Type B pancreatic cell (in vitro differentiated cells): ENCODE data around the gene UTS2R. TPM values are rescaled to one million over a fixed set of nuclear protein-coding genes. Genes with fewer than 3 reads are reported as not detected.

Source experiments
- DNase-seq: peaks from one replicate; pipeline ENCODE4 v3.0.0; 2021; ENCODE audit warnings: mixed read lengths; ENCODE audit not compliant: unreplicated experiment; ENCODE audit errors: extremely low spot score
- H3K27ac Mint-ChIP-seq: 2 replicates; pipeline ENCODE4 v1.8.0; 2021; ENCODE audit warnings: mild to moderate bottlenecking, mixed read lengths
- H3K27me3 Mint-ChIP-seq: 2 replicates; pipeline ENCODE4 v1.8.0; 2021; ENCODE audit warnings: mixed read lengths
- H3K36me3 Mint-ChIP-seq: 2 replicates; pipeline ENCODE4 v1.8.0; 2021; ENCODE audit warnings: mixed read lengths
- H3K4me1 Mint-ChIP-seq: one replicate; pipeline ENCODE4 v1.8.0; 2021; ENCODE audit warnings: mixed read lengths; ENCODE audit not compliant: unreplicated experiment
- H3K4me3 Mint-ChIP-seq: 2 replicates; pipeline ENCODE4 v1.8.0; 2021; ENCODE audit warnings: mild to moderate bottlenecking, mixed read lengths
- H3K9me3 Mint-ChIP-seq: 2 replicates; pipeline ENCODE4 v1.8.0; 2021; ENCODE audit warnings: mixed read lengths
- CTCF ChIP-seq: fragments of 200-600 bp; sonication (generic); conservative IDR thresholded peaks from 2 replicates; pipeline ENCODE4 v1.5.0; 2021; ENCODE audit warnings: antibody characterized with exemption, mild to moderate bottlenecking
- total RNA-seq: library from RNA; stranded (reverse); gene quantifications from 2 replicates; pipeline ENCODE4 v1.2.1, GENCODE V29; 2021; ENCODE audit warnings: low replicate concordance

Gene UTS2R
- total RNA-seq, 1 donor from 2014 or later: 0.97 TPM

GRCh38 chr17:82333279-82334171 lies 38.0 kb upstream of the UTS2R start, which contains the start of gene SECTM1:
Gene SECTM1 (minus strand): TSS chr17:82333766. CDS start chr17:82327240, 6,526 bp downstream.
- Mint-ChIP-seq H3K27me3 (peaks cover 11% of the 10 kb centered on the region), H3K4me3 (peak within 1 kb of the TSS; percentile 84), H3K9me3 (no peaks in the 10 kb centered on the region), H3K36me3 (no peaks in the 10 kb centered on the region), H3K27ac (peak within 1 kb of the TSS; percentile 69), H3K4me1 (peaks cover 23% of the 10 kb centered on the region)
- DNase-seq: no peak
- no peak for TF ChIP-seq CTCF

- no peak for TF ChIP-seq CTCF
- peaks cover 30% of the 10 kb centered on the region for H3K4me1 Mint-ChIP-seq
- no peaks in the 10 kb centered on the region for H3K9me3 Mint-ChIP-seq
- H3K36me3 Mint-ChIP-seq: no peaks in the 10 kb centered on the region
- H3K27me3 Mint-ChIP-seq: peaks cover 13% of the 10 kb centered on the region
- no peak overlapping the region for H3K4me3 Mint-ChIP-seq
- H3K27ac Mint-ChIP-seq: no peak overlapping the region
- DNase-seq: no peak
Observed at GRCh38 chr17:82334204-82334621, 37.4 kb upstream of the UTS2R start.

DNA sequence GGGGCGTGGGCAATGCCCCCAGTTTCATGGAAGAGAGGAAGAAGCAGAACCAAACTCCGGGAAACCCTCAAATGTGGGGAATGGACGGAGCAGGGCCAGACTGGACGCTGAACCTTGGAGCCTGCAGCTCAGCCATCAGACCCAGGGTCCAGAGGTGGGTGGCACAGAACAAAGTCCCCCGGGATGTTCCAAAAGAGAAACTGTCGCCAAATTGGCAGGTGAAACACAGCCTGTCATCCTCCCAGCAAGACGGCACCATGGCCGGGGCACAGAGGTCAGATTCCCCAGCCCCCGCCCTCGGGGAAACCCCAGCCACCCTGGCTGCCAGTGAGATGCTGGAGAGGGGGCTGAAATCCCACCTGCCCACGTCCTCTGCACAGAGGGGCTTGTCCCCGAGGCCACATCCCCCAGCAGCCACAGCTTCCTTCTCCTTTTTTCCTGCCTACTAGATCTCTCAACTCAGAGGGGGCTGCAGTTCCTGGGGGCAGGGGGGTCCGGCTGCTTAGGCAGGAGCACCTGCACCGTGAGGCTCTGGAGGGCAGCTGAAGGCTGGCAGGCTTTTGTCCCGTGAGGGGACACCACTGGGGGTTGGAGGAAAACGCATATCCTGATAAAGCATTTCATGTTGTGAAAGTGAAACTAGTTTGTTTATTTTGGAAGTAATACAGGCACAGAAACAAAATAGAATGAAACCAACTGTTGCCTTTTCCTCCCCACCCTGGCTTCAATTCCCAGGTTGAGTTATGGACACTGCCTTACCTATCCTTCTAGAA lies 36.8 kb upstream of the UTS2R start:
- Mint-ChIP-seq H3K27ac (peak overlapping the region; percentile 86), H3K27me3 (peaks cover 15% of the 10 kb centered on the region), H3K4me1 (peaks cover 32% of the 10 kb centered on the region), H3K4me3 (peak overlapping the region; percentile 87), H3K36me3 (no peaks in the 10 kb centered on the region), H3K9me3 (no peaks in the 10 kb centered on the region)
- no peak for TF ChIP-seq CTCF
- DNase-seq: no peak

- TF ChIP-seq CTCF: no peak
- no peaks in the 10 kb centered on the region for H3K36me3 Mint-ChIP-seq
- peak overlapping the region; percentile 79 for H3K27ac Mint-ChIP-seq
- peak overlapping the region; percentile 77 for H3K4me3 Mint-ChIP-seq
- DNase-seq: no peak
- peaks cover 10% of the 10 kb centered on the region for H3K27me3 Mint-ChIP-seq
- H3K9me3 Mint-ChIP-seq: no peaks in the 10 kb centered on the region
- H3K4me1 Mint-ChIP-seq: peaks cover 36% of the 10 kb centered on the region
Observed at GRCh38 chr17:82338858-82339633, 32.5 kb upstream of the UTS2R start.
